Activated CD4-positive, alpha-beta memory T cell treated with anti-CD3 and anti-CD28 coated beads, Interleukin-2, amount 10 ng/mL, durations not matched to agents 7 days and 5 days (primary cell): ENCODE results near the gene CCER1. TPM values are rescaled to one million over a fixed set of nuclear protein-coding genes. Genes with fewer than 3 reads are reported as not detected.

Source experiments
- CTCF ChIA-PET: fragments of 350-600 bp; sonication (Branson Sonifier 250); formaldehyde crosslinking; loops from one replicate; lab custom pipeline; 2021; ENCODE audit warnings: antibody characterized with exemption, inconsistent platforms; lab: Charles Lee
- POLR2A ChIA-PET: fragments of 350-600 bp; sonication (Branson Sonifier 250); formaldehyde crosslinking; loops from one replicate; lab custom pipeline; 2021; ENCODE audit warnings: antibody characterized with exemption; lab: Charles Lee
- DNase-seq: peaks from one replicate; pipeline ENCODE4 v3.0.0-alpha.2; 2020
- H3K27ac Mint-ChIP-seq: one replicate; pipeline ENCODE4 v1.8.0; 2021; ENCODE audit warnings: mild to moderate bottlenecking, mixed read lengths
- H3K27me3 Mint-ChIP-seq: one replicate; pipeline ENCODE4 v1.8.0; 2021; ENCODE audit warnings: mixed read lengths
- H3K36me3 Mint-ChIP-seq: one replicate; pipeline ENCODE4 v1.8.0; 2021; ENCODE audit warnings: low read depth, mixed read lengths
- H3K4me1 Mint-ChIP-seq: one replicate; pipeline ENCODE4 v1.8.0; 2021; ENCODE audit warnings: mixed read lengths
- H3K4me3 Mint-ChIP-seq: one replicate; pipeline ENCODE4 v1.8.0; 2021; ENCODE audit warnings: mild to moderate bottlenecking, mixed read lengths
- H3K9me3 Mint-ChIP-seq: one replicate; pipeline ENCODE4 v1.8.0; 2021; ENCODE audit warnings: mixed read lengths
- total RNA-seq, 2 experiments: library from RNA; stranded (reverse); gene quantifications; one replicate each; pipeline ENCODE4 v1.2.3, GENCODE V29; 2021

The CCER1 gene
- total RNA-seq, 2 experiments from 2014 or later: not detected

- Mint-ChIP-seq H3K4me1 (no peaks in the 10 kb centered on the region), H3K27ac (no peak overlapping the region), H3K4me3 (no peak overlapping the region), H3K9me3 (no peaks in the 10 kb centered on the region), H3K36me3 (no peaks in the 10 kb centered on the region), H3K27me3 (peaks cover 2% of the 10 kb centered on the region)
- ChIA-PET CTCF (interaction anchor here (0.9 kb wide), 1 partner anchor 14 kb away, joined by 4 read pairs; no protein-coding TSS in a partner anchor), POLR2A (no interaction called here)
- DNase-seq: peak; percentile 26
These were observed 4.7 kb upstream of the CCER1 start for GRCh38 chr12:90959538-90960139.

- no peak for DNase-seq
- POLR2A ChIA-PET: no interaction called here
- Mint-ChIP-seq H3K4me1 (no peaks in the 10 kb centered on the region), H3K4me3 (no peak overlapping the region), H3K27me3 (peaks cover 2% of the 10 kb centered on the region), H3K36me3 (no peaks in the 10 kb centered on the region), H3K27ac (no peak overlapping the region), H3K9me3 (no peaks in the 10 kb centered on the region)
- CTCF ChIA-PET: interaction anchor here (0.9 kb wide), 1 partner anchor 13 kb away, joined by 3 read pairs; no protein-coding TSS in a partner anchor
These were observed 4.1 kb upstream of the CCER1 start for GRCh38 chr12:90959032-90959431.

- CTCF ChIA-PET: interaction anchor here (0.9 to 1.3 kb wide), 2 partner anchors 12 to 13 kb away, joined by 3 to 4 read pairs; no protein-coding TSS in a partner anchor
- no peaks in the 10 kb centered on the region for H3K36me3 Mint-ChIP-seq
These were observed 3.4 kb upstream of the CCER1 start for GRCh38 chr12:90958347-90958746.

GRCh38 chr12:90954428-90954827 is 548 bp downstream of the CCER1 start:
- H3K4me1 Mint-ChIP-seq: no peaks in the 10 kb centered on the region
- DNase-seq: no peak
- H3K9me3 Mint-ChIP-seq: no peaks in the 10 kb centered on the region
- no peak overlapping the region for H3K4me3 Mint-ChIP-seq
- ChIA-PET CTCF (interaction anchor here (0.6 kb wide), 1 partner anchor 28 kb away, joined by 3 read pairs; no protein-coding TSS in a partner anchor), POLR2A (no interaction called here)
- H3K36me3 Mint-ChIP-seq: no peaks in the 10 kb centered on the region
- H3K27ac Mint-ChIP-seq: no peak overlapping the region
- H3K27me3 Mint-ChIP-seq: no peaks in the 10 kb centered on the region

More at GRCh38 chr12:90958347-90958746, 3.4 kb upstream of the CCER1 start:
- Mint-ChIP-seq H3K4me1 (no peaks in the 10 kb centered on the region), H3K4me3 (no peak overlapping the region), H3K27ac (no peak overlapping the region), H3K27me3 (peaks cover 2% of the 10 kb centered on the region), H3K9me3 (no peaks in the 10 kb centered on the region)
- DNase-seq: no peak
- POLR2A ChIA-PET: no interaction called here

- DNase-seq: no peak
- Mint-ChIP-seq H3K9me3 (no peaks in the 10 kb centered on the region), H3K36me3 (no peaks in the 10 kb centered on the region), H3K27ac (no peak overlapping the region), H3K27me3 (no peaks in the 10 kb centered on the region), H3K4me3 (no peak overlapping the region), H3K4me1 (no peaks in the 10 kb centered on the region)
- ChIA-PET POLR2A (no interaction called here), CTCF (no interaction called here)
These were observed 987 bp downstream of the CCER1 start for GRCh38 chr12:90953956-90954421.

GRCh38 chr12:90951432-90952105 is 3.4 kb downstream of the CCER1 start:
- DNase-seq: no peak
- ChIA-PET CTCF (interaction anchor here (0.7 kb wide), 1 partner anchor 157 kb away, joined by 3 read pairs; no protein-coding TSS in a partner anchor), POLR2A (no interaction called here)
- no peaks in the 10 kb centered on the region for H3K4me1 Mint-ChIP-seq
- H3K27ac Mint-ChIP-seq: no peak overlapping the region
- no peaks in the 10 kb centered on the region for H3K36me3 Mint-ChIP-seq
- no peaks in the 10 kb centered on the region for H3K9me3 Mint-ChIP-seq
- H3K27me3 Mint-ChIP-seq: no peaks in the 10 kb centered on the region
- H3K4me3 Mint-ChIP-seq: no peak overlapping the region

- Mint-ChIP-seq H3K4me3 (no peak overlapping the region), H3K4me1 (no peaks in the 10 kb centered on the region), H3K27ac (no peak overlapping the region), H3K9me3 (no peaks in the 10 kb centered on the region), H3K27me3 (no peaks in the 10 kb centered on the region), H3K36me3 (no peaks in the 10 kb centered on the region)
- ChIA-PET POLR2A (no interaction called here), CTCF (no interaction called here)
- DNase-seq: no peak
These were observed 7.1 kb downstream of the CCER1 start for GRCh38 chr12:90947869-90948268.

- POLR2A ChIA-PET: no interaction called here
- Mint-ChIP-seq H3K4me1 (no peaks in the 10 kb centered on the region), H3K9me3 (no peaks in the 10 kb centered on the region), H3K27me3 (peaks cover 4% of the 10 kb centered on the region), H3K27ac (no peak overlapping the region), H3K36me3 (no peaks in the 10 kb centered on the region), H3K4me3 (no peak overlapping the region)
- DNase-seq: no peak
- CTCF ChIA-PET: interaction anchor here (0.5 to 1.6 kb wide), 10 partner anchors 8 to 536 kb away, joined by 3 to 4 read pairs (median 3); no protein-coding TSS in a partner anchor
These were observed 9.8 kb downstream of the CCER1 start for GRCh38 chr12:90945070-90945649.

- H3K27ac Mint-ChIP-seq: no peak overlapping the region
- peaks cover 4% of the 10 kb centered on the region for H3K27me3 Mint-ChIP-seq
- CTCF ChIA-PET: no interaction called here
These were observed 11.7 kb downstream of the CCER1 start for GRCh38 chr12:90943255-90943654.

GRCh38 chr12:90940872-90941499 is 14.0 kb downstream of the CCER1 start:
- H3K27me3 Mint-ChIP-seq: peaks cover 4% of the 10 kb centered on the region
- POLR2A ChIA-PET: no interaction called here
- H3K4me1 Mint-ChIP-seq: no peaks in the 10 kb centered on the region
- no peak for DNase-seq
- no peaks in the 10 kb centered on the region for H3K36me3 Mint-ChIP-seq
- no peaks in the 10 kb centered on the region for H3K9me3 Mint-ChIP-seq
- no peak overlapping the region for H3K4me3 Mint-ChIP-seq
- CTCF ChIA-PET: interaction anchor here (0.6 to 0.9 kb wide), 2 partner anchors 8 to 16 kb away, joined by 3 read pairs; no protein-coding TSS in a partner anchor
- H3K27ac Mint-ChIP-seq: no peak overlapping the region

More at GRCh38 chr12:90943255-90943654, 11.7 kb downstream of the CCER1 start:
- POLR2A ChIA-PET: no interaction called here
- Mint-ChIP-seq H3K4me3 (no peak overlapping the region), H3K9me3 (no peaks in the 10 kb centered on the region), H3K4me1 (no peaks in the 10 kb centered on the region), H3K36me3 (no peaks in the 10 kb centered on the region)
- DNase-seq: no peak

GRCh38 chr12:90939382-90939781 is 15.6 kb downstream of the CCER1 start:
- CTCF ChIA-PET: no interaction called here
- no peaks in the 10 kb centered on the region for H3K4me1 Mint-ChIP-seq
- POLR2A ChIA-PET: no interaction called here
- H3K4me3 Mint-ChIP-seq: no peak overlapping the region
- no peaks in the 10 kb centered on the region for H3K9me3 Mint-ChIP-seq
- DNase-seq: no peak
- H3K27ac Mint-ChIP-seq: no peak overlapping the region
- no peaks in the 10 kb centered on the region for H3K36me3 Mint-ChIP-seq
- peaks cover 6% of the 10 kb centered on the region for H3K27me3 Mint-ChIP-seq

GRCh38 chr12:90938451-90938850 is 16.5 kb downstream of the CCER1 start:
- DNase-seq: no peak
- Mint-ChIP-seq H3K27me3 (peaks cover 6% of the 10 kb centered on the region), H3K36me3 (no peaks in the 10 kb centered on the region), H3K4me1 (no peaks in the 10 kb centered on the region), H3K9me3 (no peaks in the 10 kb centered on the region), H3K27ac (no peak overlapping the region), H3K4me3 (no peak overlapping the region)
- ChIA-PET CTCF (no interaction called here), POLR2A (no interaction called here)

- Mint-ChIP-seq H3K4me3 (no peak overlapping the region), H3K27me3 (peaks cover 6% of the 10 kb centered on the region), H3K4me1 (no peaks in the 10 kb centered on the region), H3K36me3 (no peaks in the 10 kb centered on the region), H3K9me3 (no peaks in the 10 kb centered on the region), H3K27ac (no peak overlapping the region)
- no peak for DNase-seq
- CTCF ChIA-PET: interaction anchor here (1.2 kb wide), 1 partner anchor 7 kb away, joined by 3 read pairs; no protein-coding TSS in a partner anchor
- POLR2A ChIA-PET: no interaction called here
These were observed 17.3 kb downstream of the CCER1 start for GRCh38 chr12:90937651-90938050.
